ENCODE results near the gene ABCB8. TPM values are rescaled to one million over a fixed set of nuclear protein-coding genes. Genes with fewer than 3 reads are reported as not detected.
A peak's percentile ranks its signal among the peaks of the same experiment; 100 is the strongest.
"Not testable (repeated sequence)": the region's sequence is repeated elsewhere in the genome, so short reads cannot be mapped to it uniquely, and the experiment has no call there.

ABCB8 gene
- total RNA-seq, 2 donors from 2014 or later = 42.6 to 78.3 TPM

DNA sequence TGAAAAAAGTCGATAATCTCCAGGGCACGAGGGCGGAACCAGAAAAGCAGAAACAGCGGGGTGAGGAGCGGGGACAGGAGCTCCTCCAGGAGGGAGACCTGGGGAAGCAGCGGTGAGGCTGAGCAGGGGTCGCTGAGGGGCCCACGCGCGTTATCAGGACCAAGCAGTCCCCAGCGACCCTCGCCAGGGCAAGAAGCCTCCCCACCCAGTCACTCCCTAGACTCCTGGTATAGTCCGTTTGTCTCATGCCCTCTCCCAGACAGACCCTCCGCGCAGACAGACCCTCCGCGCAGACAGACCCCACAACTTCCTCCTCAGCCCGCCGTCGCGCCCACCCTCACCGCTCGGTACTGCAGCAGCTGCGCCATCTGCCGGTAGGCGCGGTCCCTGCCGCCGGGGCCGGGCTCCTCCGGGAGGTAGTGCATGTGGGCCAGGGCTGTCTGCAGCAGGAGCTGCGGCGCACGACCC, 10.3 kb upstream of the ABCB8 start:
- H3K36me3 Mint-ChIP-seq = peaks cover 4 to 20% of the 10 kb centered on the region in 2 donors
- DNase-seq (ENCODE audit: low spot score in 2 of 2) (peak in 1 of 2 donors; percentile 90), ATAC-seq (peak; percentile 66 to 76)
- H3K9me3 Mint-ChIP-seq = no peaks in the 10 kb centered on the region
- peak overlapping the region; percentile 76 to 88 for H3K27ac Mint-ChIP-seq

DNA sequence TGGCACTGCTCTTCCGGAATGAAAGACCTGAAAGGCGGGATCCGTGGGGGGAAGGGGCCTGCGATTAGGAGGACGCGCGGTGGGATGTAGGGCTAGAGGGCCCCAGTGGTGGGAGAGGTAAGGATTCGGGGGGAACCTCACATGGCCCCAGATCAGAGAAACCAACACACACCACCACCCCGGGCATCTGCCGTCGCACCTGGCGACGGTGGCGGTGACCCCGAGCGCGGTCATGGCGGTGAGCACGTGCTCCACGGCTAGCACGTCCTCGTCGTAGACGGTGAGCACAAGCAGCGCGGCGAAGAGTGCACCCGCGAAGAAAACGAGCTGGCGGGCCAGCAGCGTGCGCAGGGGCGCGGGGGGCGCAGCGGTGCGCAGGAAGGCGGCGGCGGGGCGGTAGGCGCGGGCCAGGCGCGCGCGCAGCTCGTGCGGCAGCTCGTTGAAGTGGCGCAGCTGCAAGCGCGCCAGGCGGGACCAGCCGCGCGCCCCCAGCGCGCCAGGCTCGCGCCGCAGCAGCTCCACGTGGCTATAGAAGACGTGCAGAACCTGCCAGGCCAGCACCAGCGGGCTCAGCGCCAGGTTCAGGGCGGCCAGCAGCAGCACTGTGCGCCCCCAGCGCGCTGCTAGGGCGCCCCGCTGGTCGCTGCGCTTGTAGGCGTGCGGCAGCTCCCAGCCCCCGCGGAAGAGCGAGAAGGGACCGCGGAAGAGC, 9.7 kb upstream of the ABCB8 start:
- H3K36me3 Mint-ChIP-seq = peaks cover 4 to 20% of the 10 kb centered on the region in 2 donors
- peak in 1 of 2 donors; percentile 43 for DNase-seq (ENCODE audit: low spot score in 2 of 2)
- no peaks in the 10 kb centered on the region for H3K9me3 Mint-ChIP-seq
- peak; percentile 10 to 64 for ATAC-seq
- peak overlapping the region; percentile 76 to 88 for H3K27ac Mint-ChIP-seq

DNA sequence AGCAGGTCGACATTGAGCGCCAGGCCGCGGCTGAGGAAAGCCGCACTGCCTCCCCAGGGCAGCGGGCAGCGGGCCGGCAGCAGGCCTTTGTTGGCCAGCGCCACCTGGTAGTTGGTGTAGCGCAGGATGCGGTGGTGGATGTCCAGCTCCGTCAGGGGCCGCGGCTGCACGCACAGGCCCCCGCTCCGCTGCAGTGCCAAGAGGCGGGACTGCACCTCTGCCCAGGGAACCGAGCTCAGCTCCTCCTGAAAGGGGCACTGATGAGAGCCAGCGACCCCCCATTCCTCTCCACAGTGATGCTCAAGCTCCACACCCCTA, 9.2 kb upstream of the ABCB8 start:
- no peak for ATAC-seq
- no peak overlapping the region for H3K27ac Mint-ChIP-seq

DNA sequence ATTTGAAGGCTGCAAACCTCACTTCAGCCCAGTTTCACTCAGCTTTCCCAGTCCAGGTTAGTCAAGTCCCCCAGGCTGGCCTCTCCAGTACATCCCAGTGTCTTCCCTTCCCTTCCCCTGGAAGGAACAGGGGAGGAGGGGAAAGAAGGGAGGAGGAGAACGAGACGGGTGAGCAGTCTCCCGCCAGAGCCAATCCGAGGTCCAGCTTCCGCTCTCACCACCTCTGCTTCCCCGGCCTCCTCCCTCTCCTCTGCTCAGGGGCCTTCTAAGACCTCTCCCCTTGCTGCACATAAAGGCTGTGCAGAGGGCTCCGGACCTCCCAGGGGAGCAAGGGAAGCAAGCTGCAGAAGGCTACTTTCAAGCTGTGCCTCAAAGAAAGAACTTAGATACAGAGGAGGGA, 8.0 kb upstream of the ABCB8 start:
- DNase-seq (ENCODE audit: low spot score in 2 of 2) (no peak), ATAC-seq (no peak)
- Mint-ChIP-seq H3K36me3 (peaks cover 4 to 13% of the 10 kb centered on the region in 2 donors), H3K9me3 (no peaks in the 10 kb centered on the region), H3K27ac (no peak overlapping the region)

More for the DNA sequence above, 9.2 kb upstream of the ABCB8 start:
- Mint-ChIP-seq H3K36me3 (peaks cover 4 to 18% of the 10 kb centered on the region in 2 donors), H3K9me3 (no peaks in the 10 kb centered on the region)
- DNase-seq (ENCODE audit: low spot score in 2 of 2) = no peak

DNA sequence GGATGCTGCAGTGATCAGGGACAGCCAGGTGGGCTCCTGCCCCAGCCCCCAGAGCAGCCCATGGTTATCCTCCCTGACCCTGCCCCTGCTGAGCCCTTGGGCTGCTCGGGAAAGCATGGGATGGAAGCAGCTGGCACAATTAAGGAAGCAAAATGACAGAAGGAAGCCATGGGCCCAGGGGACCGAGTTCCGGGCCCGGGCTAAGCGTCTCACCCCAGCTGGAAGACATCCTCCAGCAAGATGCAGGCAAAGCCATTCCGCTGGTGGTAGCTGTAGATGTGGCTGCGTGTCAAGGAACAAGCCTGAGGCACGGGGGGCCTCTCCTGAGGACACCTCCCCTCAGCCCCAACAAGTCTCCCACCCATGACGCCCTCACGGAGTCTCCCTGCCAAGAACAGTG, 5.0 kb upstream of the ABCB8 start:
- ATAC-seq (no peak), DNase-seq (ENCODE audit: low spot score in 2 of 2) (no peak)
- H3K27ac Mint-ChIP-seq = no peak overlapping the region
- H3K36me3 Mint-ChIP-seq = peaks cover 4 to 10% of the 10 kb centered on the region in 2 donors
- H3K9me3 Mint-ChIP-seq = no peaks in the 10 kb centered on the region

DNA sequence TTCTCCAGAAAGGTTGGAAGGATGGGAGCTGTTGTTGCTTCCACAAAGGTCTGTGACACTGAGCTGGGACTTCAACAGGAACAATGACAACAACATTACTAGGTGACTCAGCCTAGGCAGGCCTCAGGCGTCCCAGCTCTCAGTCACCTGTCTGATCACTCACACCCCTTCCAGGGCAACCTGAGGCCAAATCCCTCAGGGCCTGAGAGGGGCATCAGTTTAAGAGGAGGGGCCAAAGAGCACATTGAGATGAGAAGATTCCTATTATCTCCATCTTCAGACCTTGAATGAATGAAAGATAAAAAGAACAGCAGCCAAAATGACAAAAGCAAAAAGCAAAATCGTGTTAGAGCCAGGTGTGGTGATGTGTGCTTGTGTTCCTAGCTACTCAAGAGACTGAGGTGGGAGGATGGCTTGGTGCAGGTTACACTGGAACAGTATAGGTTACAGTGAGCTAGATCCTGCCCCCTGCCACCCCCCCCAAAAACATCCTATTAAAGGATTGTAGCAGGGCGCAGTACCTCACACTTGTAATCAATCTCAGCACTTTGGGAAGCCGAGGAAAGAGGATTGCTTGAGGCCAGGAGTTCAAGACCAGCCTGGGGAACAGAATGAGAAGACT, 3.7 kb upstream of the ABCB8 start, which contains the start of gene ATG9B:
TSS of gene ATG9B (minus strand) at position 60 of the 622 bp plus-strand sequence. CDS start 71 bp downstream, outside the sequence.
- H3K9me3 Mint-ChIP-seq = no peaks in the 10 kb centered on the region
- DNase-seq (ENCODE audit: low spot score in 2 of 2) (no peak), ATAC-seq (no peak)
- H3K36me3 Mint-ChIP-seq = peaks cover 7 to 8% of the 10 kb centered on the region in 2 donors
- H3K27ac Mint-ChIP-seq = peak within 1 kb of the TSS; percentile 8 to 54

DNA sequence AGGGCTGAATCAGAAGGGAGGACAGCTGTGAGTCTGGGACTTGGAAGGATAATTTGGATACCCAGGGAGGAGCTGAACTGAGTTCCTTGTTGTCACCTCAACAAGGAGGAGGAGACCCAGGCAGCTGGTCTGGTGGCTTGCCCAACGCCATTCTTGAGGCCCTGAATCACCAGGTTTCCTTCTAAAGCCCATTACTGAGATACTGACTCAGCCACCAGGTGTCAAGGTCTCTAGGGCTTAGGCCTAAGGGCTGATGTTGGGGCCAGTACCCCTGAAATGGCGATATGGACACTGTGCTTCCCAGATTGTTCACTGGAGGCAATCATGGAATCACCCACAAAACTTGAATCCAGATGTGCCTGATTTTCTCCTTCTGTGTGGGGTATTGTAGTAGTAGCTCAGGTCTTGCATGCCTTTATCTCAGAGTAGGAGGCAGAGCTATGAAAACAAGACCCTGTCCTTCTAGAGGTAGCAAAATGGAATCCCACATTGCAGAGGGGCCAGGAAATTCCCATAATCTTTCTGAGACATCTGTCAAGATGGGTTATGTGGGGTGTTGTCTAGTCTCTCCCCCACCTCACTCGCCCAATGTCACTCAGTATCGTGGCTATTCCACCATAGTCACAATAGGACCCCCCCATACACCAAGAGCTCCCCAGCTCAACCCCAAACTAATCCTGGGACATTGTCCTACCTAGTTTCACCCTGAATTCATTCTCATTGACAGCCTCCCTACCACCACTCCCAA, 2.2 kb upstream of the ABCB8 start:
- peak overlapping the region in 1 of 2 donors; percentile 54 for H3K27ac Mint-ChIP-seq
- DNase-seq (ENCODE audit: low spot score in 2 of 2) (no peak), ATAC-seq (no peak)
- H3K36me3 Mint-ChIP-seq = peaks cover 6 to 7% of the 10 kb centered on the region in 2 donors
- H3K9me3 Mint-ChIP-seq = no peaks in the 10 kb centered on the region

DNA sequence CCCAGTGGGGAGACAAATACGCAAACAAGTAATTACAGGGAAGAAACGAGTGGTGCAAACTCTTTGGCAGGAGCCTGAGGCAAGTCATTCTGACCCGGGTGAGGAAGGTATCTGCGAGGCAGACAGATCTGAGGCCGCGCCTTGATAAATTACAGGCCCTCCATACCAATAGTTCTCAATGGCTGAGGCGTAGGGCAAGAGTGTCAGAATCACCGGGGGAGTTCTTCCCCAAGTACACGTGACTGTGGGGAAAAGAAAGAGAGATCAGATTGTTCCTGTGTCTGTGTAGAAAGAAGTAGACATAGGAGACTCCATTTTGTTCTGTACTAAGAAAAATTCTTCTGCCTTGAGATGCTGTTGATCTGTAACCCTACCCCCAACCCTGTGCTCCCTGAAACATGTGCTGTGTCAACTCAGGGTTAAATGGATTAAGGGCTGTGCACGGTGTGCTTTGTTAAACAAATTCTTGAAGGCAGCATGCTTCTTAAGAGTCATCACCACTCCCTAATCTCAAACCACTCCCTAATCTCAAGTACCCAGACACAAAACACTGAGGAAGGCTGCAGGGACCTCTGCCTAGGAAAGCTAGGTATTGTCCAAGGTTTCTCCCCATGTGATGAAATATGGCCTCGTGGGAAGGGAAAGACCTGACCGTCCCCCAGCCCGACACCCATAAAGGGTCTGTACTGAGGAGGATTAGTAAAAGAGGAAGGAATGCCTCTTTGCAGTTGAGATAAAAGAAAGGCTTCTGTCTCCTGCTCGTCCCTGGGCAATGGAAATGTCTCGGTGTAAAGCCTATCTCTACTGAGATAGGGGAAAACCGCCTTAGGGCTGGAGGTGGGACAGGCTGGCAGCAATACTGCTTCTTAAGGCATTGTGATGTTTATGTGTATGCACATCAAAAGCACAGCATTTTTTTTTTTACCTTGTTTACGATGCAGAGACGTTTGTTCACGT, 1.2 kb upstream of the ABCB8 start:
- not testable (repeated sequence) for H3K9me3 Mint-ChIP-seq; DNase-seq (ENCODE audit: low spot score in 2 of 2); H3K36me3 Mint-ChIP-seq; ATAC-seq
- peak overlapping the region; percentile 96 to 98 for H3K27ac Mint-ChIP-seq

DNA sequence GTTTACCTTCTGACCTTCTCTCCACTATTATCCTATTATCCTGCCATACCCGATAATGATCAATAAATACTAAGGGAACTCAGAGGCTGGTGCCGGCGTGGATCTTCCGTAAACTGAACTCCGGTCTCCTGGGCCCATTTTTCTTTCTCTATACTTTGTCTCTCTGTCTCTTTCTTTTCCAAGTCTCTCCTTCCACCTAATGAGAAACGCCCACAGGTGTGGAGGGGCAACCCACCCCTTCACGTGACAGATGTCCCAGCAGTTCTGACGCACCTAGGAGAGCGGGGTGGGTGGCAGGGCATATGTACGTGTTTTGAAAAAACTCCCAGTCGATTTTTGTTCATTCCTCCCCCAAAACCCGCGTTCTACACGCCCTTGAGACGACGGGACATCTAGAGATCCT, 521 bp upstream of the ABCB8 start:
- DNase-seq (ENCODE audit: low spot score in 2 of 2); ATAC-seq; H3K9me3 Mint-ChIP-seq; H3K36me3 Mint-ChIP-seq: not testable (repeated sequence)
- peak overlapping the region; percentile 96 to 98 for H3K27ac Mint-ChIP-seq

DNA sequence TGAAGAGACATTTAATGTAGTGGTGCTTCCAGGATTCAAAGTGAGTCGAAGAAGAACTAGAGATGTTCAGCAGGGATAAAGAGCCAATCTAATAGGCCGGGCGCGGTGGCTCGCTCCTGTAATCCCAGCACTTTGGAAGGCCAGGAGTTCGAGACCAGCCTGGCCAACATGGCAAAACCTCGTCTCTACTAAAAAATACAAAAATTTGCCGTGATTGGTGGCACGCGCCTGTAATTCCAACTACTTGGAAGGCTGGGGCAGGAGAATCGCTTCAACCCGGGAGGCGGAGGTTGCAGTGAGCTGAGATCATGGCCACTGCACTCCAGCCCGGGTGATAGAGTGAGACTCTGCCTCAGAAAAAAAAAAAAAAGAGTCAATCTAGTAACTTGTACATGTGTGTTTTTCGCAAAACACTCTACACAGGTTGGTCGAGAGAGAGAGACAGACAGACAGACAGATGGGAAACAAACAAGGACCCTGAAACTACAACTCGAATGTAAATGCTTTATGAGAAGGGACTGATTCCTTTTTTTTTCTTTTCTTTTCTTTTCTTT, 775 bp downstream of the ABCB8 start:
- no peaks in the 10 kb centered on the region for H3K9me3 Mint-ChIP-seq
- H3K27ac Mint-ChIP-seq = peak overlapping the region; percentile 96 to 98
- peaks cover 6 to 7% of the 10 kb centered on the region in 2 donors for H3K36me3 Mint-ChIP-seq
- DNase-seq (ENCODE audit: low spot score in 2 of 2) = no peak
- no peak for ATAC-seq

DNA sequence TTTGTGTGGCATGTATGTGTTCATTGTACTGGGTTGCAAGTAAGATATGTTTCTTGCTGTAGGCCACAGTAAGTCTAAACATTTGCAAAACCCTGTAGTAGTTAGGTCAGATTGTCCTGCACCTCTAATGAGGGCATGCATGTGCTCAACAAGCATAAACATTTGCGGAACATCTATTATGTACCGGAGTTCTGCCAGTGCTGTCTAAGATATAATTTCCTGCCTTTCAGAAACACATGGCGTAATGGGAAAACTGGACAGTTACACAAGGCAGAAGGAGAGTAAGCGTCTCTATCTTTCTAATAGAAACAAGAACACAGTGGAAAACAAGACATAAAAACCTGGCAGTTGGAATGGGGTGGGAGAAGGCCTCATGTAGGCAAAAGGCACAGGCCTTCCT, 2.8 kb downstream of the ABCB8 start:
- H3K27ac Mint-ChIP-seq = no peak overlapping the region
- ATAC-seq (no peak), DNase-seq (ENCODE audit: low spot score in 2 of 2) (no peak)
- H3K36me3 Mint-ChIP-seq = peaks cover 6 to 7% of the 10 kb centered on the region in 2 donors
- no peaks in the 10 kb centered on the region for H3K9me3 Mint-ChIP-seq

DNA sequence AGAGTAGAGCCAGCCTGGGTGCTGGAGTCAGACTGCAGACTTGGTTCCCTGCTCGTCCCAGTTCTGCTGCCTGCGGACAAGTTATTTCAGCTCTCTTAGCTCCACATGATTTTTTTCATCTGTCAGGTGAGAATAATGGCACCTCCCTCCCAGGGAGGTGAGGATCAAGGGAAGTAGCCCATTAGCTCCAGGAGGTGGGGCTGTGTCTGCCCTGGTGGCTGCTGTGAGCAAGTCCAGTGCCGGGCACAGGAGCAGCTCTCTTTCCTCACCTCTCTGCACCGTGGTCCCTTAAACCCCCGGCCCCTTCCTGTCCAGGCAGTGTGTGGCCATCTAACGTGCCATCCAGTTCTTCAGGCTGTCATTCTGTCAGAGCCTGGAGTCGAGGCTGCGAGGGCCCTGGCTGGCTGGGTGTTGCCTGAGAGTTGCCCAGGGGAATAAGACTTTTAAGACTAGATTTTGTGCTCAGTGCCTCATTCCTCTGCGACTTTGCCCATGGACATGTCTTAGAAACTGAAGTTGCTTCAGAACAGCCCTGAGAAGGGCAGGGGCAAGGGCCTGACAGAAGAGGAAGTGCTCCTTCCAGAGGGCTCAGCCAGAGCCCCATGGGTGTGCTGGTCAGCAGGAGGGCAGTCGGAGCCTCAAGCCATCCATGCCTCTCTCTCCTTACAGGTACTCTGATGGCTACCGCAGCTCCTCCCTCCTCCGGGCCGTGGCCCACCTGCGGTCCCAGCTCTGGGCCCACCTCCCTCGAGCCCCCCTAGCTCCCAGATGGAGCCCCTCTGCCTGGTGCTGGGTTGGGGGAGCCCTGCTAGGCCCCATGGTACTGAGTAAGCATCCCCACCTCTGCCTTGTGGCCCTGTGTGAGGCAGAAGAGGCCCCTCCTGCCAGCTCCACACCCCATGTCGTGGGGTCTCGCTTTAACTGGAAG, 5.0 kb downstream of the ABCB8 start:
- DNase-seq (ENCODE audit: low spot score in 2 of 2) (no peak), ATAC-seq (no peak)
- Mint-ChIP-seq H3K9me3 (no peaks in the 10 kb centered on the region), H3K36me3 (peaks cover 6 to 7% of the 10 kb centered on the region in 2 donors), H3K27ac (peak overlapping the region in 1 of 2 donors; percentile 36)

DNA sequence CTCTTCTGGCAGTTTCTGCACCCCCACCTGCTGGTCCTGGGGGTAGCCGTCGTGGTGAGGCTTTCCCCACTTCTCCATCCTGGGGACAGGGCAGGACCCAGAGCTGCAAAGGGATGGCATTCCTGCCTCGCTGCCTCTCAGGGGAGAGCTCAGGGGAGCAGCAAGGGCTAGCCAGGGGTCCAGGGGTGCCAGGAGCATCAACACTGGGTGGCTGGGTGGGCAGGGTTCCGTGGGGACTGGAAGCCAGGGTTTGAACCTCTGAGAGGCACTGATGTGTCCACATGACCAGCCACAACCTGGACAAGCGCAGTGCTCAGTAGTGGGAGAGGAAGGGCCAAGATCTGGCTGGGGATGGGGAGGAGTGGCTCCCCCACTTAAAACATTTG, 5.6 kb downstream of the ABCB8 start:
- peaks cover 1 to 2% of the 10 kb centered on the region in 2 donors for H3K36me3 Mint-ChIP-seq
- H3K27ac Mint-ChIP-seq = no peak overlapping the region
- no peak for DNase-seq (ENCODE audit: low spot score in 2 of 2)
- H3K9me3 Mint-ChIP-seq = no peaks in the 10 kb centered on the region
- ATAC-seq = no peak

DNA sequence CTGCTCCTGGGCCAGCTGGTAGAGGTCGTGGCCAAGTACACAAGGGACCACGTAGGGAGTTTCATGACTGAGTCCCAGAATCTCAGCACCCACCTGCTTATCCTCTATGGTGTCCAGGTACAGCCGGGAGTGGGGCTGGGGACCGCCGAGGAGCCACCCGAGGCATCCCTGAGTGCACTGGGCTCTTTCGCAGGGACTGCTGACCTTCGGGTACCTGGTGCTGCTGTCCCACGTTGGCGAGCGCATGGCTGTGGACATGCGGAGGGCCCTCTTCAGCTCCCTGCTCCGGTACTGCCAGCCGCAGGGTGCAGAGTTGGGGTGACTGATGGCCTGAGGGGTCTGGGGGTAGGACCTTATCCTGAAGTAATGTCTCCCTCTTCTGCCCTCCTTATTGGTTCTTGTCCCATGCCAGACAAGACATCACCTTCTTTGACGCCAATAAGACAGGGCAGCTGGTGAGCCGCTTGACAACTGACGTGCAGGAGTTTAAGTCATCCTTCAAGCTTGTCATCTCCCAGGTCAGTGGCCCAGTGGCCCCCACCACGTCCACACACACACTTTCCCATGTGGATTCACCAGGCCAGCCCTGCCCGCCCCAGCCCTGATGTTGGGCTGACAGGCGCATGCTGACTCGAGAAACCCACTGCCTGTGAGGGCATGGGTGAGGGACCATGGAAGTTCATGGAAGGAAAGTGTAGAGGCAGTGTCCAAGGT, 6.2 kb downstream of the ABCB8 start:
- Mint-ChIP-seq H3K9me3 (no peaks in the 10 kb centered on the region), H3K27ac (no peak overlapping the region), H3K36me3 (no peaks in the 10 kb centered on the region)
- ATAC-seq (no peak), DNase-seq (ENCODE audit: low spot score in 2 of 2) (no peak)
